Measurements from ENCODE around the gene NAXD. TPM values are rescaled to one million over a fixed set of nuclear protein-coding genes. Genes with fewer than 3 reads are reported as not detected.
"Not testable (repeated sequence)": the region's sequence is repeated elsewhere in the genome, so short reads cannot be mapped to it uniquely, and the experiment has no call there.

NAXD gene
- polyA plus RNA-seq, 1 donor = 37.0 TPM

DNA sequence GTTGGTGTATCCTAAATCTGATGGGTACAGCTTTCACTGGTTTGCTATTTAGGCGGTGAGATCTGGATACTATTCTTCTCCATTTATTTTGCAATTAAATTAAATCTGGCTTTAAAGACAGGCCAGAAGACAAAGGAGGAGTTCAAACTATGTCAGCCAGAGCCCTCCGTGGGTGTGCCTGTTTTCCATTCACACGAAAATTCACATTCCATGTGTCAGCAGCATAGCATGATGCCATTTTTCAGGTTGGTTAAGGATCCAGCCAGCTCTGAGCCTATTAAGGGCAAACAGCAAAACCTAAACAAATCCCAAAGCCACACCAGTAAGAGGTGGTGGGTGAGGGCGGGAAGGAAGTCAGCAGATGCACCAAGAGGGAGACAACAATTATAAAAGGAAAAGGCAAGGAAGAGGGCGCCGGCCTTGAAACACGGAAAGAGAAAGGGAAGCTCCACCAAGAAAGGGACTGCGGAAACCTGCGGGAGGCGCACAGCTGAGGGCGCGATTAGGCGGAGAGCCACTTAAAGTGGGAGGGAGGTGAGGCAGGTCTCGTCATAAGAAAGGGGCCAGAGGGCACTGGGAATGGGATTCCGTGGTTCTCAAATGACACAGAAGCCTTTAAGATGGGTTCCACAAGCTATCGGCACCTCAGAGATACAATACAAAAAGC, 47.6 kb downstream of the NAXD start:
- Histone ChIP-seq H3K4me1 (ENCODE audit: control insufficient read depth, insufficient read depth, low read length) (no peaks in the 10 kb centered on the region), H3K27ac (ENCODE audit: low read length) (no peak overlapping the region), H3K27me3 (ENCODE audit: control insufficient read depth, insufficient read depth, low read length) (no peaks in the 10 kb centered on the region), H3K9me3 (ENCODE audit: control insufficient read depth, low read depth, low read length) (peaks cover 10% of the 10 kb centered on the region), H3K4me3 (ENCODE audit: low read length) (no peak overlapping the region), H3K36me3 (ENCODE audit: control insufficient read depth, insufficient read depth, low read length) (peaks cover 79% of the 10 kb centered on the region)
- no peak for DNase-seq
- WGBS (ENCODE audit: insufficient coverage, low lambda C conversion rate) = 100% methylated on average over 2 of the region's 16 CpGs

DNA sequence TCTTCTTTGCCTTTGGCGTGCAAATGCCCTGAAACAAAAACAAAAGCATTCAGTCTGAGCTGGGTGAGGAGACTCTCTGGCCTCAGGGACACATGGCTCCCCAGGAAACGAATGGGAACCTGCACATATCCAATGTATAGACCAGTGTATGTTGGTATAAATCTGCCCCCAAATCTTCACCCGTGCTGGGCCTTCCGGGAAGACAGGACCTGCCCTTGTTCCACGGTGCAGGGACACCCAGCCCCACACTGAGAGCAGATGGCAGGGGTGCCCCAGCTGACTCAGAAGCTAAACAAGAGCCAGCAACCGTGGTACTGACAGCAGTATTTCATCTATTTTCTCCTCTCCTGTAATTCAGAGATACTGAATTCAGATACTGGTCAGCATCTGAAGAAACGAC, 48.1 kb downstream of the NAXD start:
- H3K36me3 ChIP-seq (ENCODE audit: control insufficient read depth, insufficient read depth, low read length) = peaks cover 79% of the 10 kb centered on the region

DNA sequence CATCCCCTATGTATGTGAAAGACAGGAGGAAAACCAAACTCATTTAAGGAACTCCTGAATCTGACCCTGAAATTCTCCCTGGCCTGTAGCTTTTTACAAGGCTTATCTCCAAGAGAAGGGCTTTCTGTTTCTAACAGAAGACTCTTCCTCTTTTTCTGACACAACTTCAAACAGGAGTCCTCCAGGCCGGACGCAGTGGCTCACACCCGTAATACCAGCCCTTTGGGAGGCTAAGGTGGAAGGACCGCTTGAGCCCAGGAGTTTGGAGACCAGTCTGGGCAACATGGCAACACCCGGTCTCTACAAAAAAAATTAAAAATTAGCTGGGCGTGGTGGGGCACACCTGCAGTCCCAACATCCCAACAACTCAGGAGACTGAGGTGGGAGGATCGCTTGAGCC, 48.7 kb downstream of the NAXD start:
- DNase-seq = no peak
- peaks cover 82% of the 10 kb centered on the region for H3K36me3 ChIP-seq (ENCODE audit: control insufficient read depth, insufficient read depth, low read length)
- H3K4me3 ChIP-seq (ENCODE audit: low read length) = no peak overlapping the region
- peaks cover 9% of the 10 kb centered on the region for H3K9me3 ChIP-seq (ENCODE audit: control insufficient read depth, low read depth, low read length)
- H3K27ac ChIP-seq (ENCODE audit: low read length) = no peak overlapping the region
- no peaks in the 10 kb centered on the region for H3K27me3 ChIP-seq (ENCODE audit: control insufficient read depth, insufficient read depth, low read length)
- no peaks in the 10 kb centered on the region for H3K4me1 ChIP-seq (ENCODE audit: control insufficient read depth, insufficient read depth, low read length)
- WGBS (ENCODE audit: insufficient coverage, low lambda C conversion rate) = no CpG with 5 or more reads among the region's 7 CpGs

More for the DNA sequence above, 48.1 kb downstream of the NAXD start:
- no CpG with 5 or more reads among the region's 7 CpGs for WGBS (ENCODE audit: insufficient coverage, low lambda C conversion rate)
- H3K27ac ChIP-seq (ENCODE audit: low read length) = no peak overlapping the region
- no peak overlapping the region for H3K4me3 ChIP-seq (ENCODE audit: low read length)
- H3K9me3 ChIP-seq (ENCODE audit: control insufficient read depth, low read depth, low read length) = peaks cover 10% of the 10 kb centered on the region
- no peak for DNase-seq
- H3K4me1 ChIP-seq (ENCODE audit: control insufficient read depth, insufficient read depth, low read length) = no peaks in the 10 kb centered on the region
- H3K27me3 ChIP-seq (ENCODE audit: control insufficient read depth, insufficient read depth, low read length) = no peaks in the 10 kb centered on the region

DNA sequence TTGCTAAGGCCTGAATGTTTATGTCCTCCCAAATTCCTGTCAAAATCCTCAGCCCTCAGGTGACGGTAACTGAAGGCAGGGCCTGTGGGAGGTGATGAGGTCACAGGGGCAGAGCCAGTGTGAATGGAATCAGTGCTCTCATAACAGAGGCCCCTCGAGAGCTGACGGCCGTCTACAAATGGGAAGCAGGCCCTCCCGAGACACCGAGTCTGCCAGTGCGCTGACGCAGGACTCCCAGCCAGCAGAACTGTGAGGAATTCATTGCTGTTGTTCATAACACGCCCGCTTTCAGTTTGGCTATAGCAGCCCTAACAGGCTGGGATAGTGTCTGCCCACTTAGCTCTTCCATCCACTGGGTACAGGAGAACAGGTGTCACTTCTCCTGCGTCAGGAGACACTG, 49.3 kb downstream of the NAXD start:
- WGBS (ENCODE audit: insufficient coverage, low lambda C conversion rate) = no CpG with 5 or more reads among the region's 11 CpGs
- no peak for DNase-seq
- H3K27ac ChIP-seq (ENCODE audit: low read length) = no peak overlapping the region

DNA sequence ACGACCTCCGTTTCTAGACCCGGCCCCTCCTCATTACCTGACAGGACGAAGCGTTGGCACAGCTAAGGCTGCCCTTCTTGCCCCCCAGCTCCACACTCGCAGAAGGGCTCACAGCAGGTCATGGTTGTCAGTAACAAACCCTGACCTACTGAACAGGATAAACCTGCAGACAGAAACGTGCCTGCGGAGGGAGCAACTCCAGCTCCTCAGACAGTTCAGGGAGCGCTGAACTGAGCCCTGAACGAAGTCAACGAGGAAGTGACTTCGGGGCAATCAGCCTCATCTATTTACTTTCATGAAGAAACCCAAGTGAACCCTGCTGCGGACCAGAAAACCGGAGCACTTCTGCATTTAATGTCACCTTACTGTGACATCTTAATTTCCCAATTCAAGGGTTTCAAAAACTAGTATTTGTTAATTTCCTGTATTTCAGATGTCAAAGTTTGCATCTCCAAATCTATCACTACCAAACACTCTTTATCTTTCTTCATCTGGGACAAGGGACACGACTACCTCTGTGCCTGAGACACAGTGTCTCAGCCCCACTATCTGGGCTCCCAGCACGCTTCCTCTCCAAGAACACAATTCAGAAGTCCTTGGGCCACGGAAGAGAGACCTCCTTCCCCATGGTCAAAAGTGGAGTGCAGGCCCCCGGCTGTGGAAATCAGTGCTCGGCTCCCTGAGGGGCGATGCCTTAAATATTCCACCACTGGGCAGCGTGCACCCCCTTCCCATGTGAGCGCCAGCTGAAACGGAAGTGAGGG, 50.3 kb downstream of the NAXD start:
- H3K4me3 ChIP-seq (ENCODE audit: low read length) = no peak overlapping the region
- H3K4me1 ChIP-seq (ENCODE audit: control insufficient read depth, insufficient read depth, low read length) = no peaks in the 10 kb centered on the region
- H3K36me3 ChIP-seq (ENCODE audit: control insufficient read depth, insufficient read depth, low read length) = peaks cover 80% of the 10 kb centered on the region
- no CpG with 5 or more reads among the region's 23 CpGs for whole genome bisulfite sequencing (ENCODE audit: insufficient coverage, low lambda C conversion rate)
- no peak for DNase-seq
- peaks cover 5% of the 10 kb centered on the region for H3K9me3 ChIP-seq (ENCODE audit: control insufficient read depth, low read depth, low read length)
- no peak overlapping the region for H3K27ac ChIP-seq (ENCODE audit: low read length)
- H3K27me3 ChIP-seq (ENCODE audit: control insufficient read depth, insufficient read depth, low read length) = no peaks in the 10 kb centered on the region

More for the DNA sequence above, 49.3 kb downstream of the NAXD start:
- Histone ChIP-seq H3K9me3 (ENCODE audit: control insufficient read depth, low read depth, low read length) (peaks cover 5% of the 10 kb centered on the region), H3K27me3 (ENCODE audit: control insufficient read depth, insufficient read depth, low read length) (no peaks in the 10 kb centered on the region), H3K36me3 (ENCODE audit: control insufficient read depth, insufficient read depth, low read length) (peaks cover 82% of the 10 kb centered on the region), H3K4me3 (ENCODE audit: low read length) (no peak overlapping the region), H3K4me1 (ENCODE audit: control insufficient read depth, insufficient read depth, low read length) (no peaks in the 10 kb centered on the region)

DNA sequence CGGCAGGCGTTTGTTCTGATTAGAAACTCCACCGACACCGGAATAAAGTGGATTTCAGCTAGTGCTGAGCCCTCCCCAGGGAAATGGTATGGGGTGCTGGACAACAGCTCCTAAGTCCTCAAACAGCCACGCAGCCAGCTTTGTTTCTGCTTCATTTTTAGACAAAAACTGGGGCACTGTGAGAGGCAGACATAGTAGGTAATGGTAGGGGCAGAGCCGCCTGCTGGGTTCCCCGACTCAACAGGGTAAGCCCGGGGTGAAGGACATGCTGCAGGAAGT, 50.8 kb downstream of the NAXD start:
- Histone ChIP-seq H3K4me3 (ENCODE audit: low read length) (no peak overlapping the region), H3K27ac (ENCODE audit: low read length) (no peak overlapping the region), H3K9me3 (ENCODE audit: control insufficient read depth, low read depth, low read length) (peaks cover 5% of the 10 kb centered on the region), H3K27me3 (ENCODE audit: control insufficient read depth, insufficient read depth, low read length) (no peaks in the 10 kb centered on the region), H3K36me3 (ENCODE audit: control insufficient read depth, insufficient read depth, low read length) (peaks cover 77% of the 10 kb centered on the region), H3K4me1 (ENCODE audit: control insufficient read depth, insufficient read depth, low read length) (no peaks in the 10 kb centered on the region)
- WGBS (ENCODE audit: insufficient coverage, low lambda C conversion rate) = no CpG with 5 or more reads among the region's 8 CpGs
- no peak for DNase-seq

DNA sequence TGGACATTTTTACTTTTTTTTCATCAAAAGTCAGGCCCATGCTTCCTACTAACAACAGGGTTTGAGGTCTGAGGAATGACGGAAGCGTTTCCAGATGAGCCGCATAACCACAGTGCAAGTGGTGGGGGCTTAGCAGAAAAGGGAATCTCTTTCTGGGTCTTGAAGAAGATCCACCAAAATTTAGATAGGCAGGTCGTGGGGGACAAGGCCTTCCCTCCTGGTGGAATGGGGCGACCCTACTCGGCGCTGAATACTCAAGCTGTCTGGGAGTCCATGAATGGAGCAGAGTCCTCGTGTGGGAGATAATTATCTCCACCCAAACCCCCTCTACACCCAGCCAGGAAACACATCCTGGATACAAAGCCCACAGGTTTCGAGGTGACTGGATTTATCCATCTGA, 53.7 kb downstream of the NAXD start:
- Histone ChIP-seq H3K27me3 (ENCODE audit: control insufficient read depth, insufficient read depth, low read length) (no peaks in the 10 kb centered on the region), H3K36me3 (ENCODE audit: control insufficient read depth, insufficient read depth, low read length) (peaks cover 48% of the 10 kb centered on the region), H3K27ac (ENCODE audit: low read length) (no peak overlapping the region), H3K4me3 (ENCODE audit: low read length) (no peak overlapping the region), H3K4me1 (ENCODE audit: control insufficient read depth, insufficient read depth, low read length) (no peaks in the 10 kb centered on the region), H3K9me3 (ENCODE audit: control insufficient read depth, low read depth, low read length) (no peaks in the 10 kb centered on the region)
- WGBS (ENCODE audit: insufficient coverage, low lambda C conversion rate) = 100% methylated on average over 2 of the region's 9 CpGs
- DNase-seq = no peak

DNA sequence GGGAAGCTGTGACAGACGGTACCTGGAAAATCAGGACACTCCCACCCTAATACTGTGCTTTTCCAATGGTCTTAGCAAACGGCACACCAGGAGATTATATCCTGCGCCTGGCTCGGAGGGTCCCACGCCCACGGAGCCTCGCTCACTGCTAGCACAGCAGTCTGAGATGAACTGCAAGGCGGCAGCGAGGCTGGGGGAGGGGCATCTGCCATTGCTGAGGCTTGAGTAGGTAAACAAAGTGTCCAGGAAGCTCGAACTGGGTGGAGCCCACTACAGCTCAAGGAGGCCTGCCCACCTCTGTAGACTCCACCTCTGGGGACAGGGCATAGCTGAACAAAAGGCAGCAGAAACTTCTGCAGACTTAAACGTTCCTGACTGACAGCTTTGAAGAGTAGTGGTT, 54.5 kb downstream of the NAXD start:
- not testable (repeated sequence) for H3K4me3 ChIP-seq (ENCODE audit: low read length); H3K4me1 ChIP-seq (ENCODE audit: control insufficient read depth, insufficient read depth, low read length); DNase-seq; H3K9me3 ChIP-seq (ENCODE audit: control insufficient read depth, low read depth, low read length); H3K27me3 ChIP-seq (ENCODE audit: control insufficient read depth, insufficient read depth, low read length); H3K27ac ChIP-seq (ENCODE audit: low read length)
- peaks cover 42% of the 10 kb centered on the region for H3K36me3 ChIP-seq (ENCODE audit: control insufficient read depth, insufficient read depth, low read length)
- no CpG with 5 or more reads among the region's 11 CpGs for WGBS (ENCODE audit: insufficient coverage, low lambda C conversion rate)

DNA sequence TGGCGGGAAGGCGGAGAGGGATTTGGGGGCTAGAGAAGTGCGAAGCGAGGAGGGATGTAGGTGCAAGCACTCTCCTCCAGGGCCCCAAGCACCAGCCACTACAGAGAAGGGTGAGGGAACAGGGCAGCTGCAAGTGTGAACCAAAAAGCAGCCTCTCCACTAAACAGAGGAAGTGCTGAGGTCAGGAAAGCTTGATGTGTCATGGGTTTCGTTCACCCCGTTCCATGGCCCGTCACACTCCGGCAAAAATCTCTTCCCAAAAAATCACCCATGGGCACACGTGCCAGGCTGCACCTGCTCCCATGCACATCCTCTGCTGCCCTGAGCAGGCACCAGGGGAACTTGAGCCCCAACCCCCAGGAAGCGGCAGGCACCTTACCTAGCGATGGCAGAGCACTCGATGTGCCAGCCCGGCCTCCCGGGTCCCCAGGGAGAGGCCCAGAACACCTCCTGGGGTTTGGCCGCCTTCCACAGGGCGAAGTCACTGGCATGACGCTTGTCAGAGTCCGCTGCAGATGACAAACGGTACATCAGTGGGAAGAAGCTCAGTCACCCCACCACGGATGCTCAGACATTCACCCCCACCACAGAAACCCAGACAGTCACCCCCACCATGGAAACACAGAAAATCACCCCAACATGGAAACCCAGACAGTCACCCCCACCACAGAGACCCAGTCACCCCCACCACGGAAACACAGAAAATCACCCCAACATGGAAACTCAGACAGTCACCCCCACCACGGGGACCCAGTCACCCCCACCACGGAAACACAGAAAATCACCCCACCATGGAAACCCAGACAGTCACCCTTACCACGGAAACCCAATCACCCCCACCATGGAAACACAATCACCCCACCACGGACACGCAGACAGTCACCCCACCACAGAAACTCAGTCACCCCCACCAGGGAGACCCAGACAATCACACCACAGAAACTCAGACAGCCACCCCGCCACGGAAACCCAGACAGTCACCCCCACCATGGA, 61.5 kb downstream of the NAXD start:
- no peak for DNase-seq
- Histone ChIP-seq H3K27me3 (ENCODE audit: control insufficient read depth, insufficient read depth, low read length) (no peaks in the 10 kb centered on the region), H3K4me3 (ENCODE audit: low read length) (no peak overlapping the region), H3K4me1 (ENCODE audit: control insufficient read depth, insufficient read depth, low read length) (no peaks in the 10 kb centered on the region), H3K27ac (ENCODE audit: low read length) (no peak overlapping the region), H3K9me3 (ENCODE audit: control insufficient read depth, low read depth, low read length) (no peaks in the 10 kb centered on the region), H3K36me3 (ENCODE audit: control insufficient read depth, insufficient read depth, low read length) (peaks cover 50% of the 10 kb centered on the region)
- no CpG with 5 or more reads among the region's 28 CpGs for WGBS (ENCODE audit: insufficient coverage, low lambda C conversion rate)

DNA sequence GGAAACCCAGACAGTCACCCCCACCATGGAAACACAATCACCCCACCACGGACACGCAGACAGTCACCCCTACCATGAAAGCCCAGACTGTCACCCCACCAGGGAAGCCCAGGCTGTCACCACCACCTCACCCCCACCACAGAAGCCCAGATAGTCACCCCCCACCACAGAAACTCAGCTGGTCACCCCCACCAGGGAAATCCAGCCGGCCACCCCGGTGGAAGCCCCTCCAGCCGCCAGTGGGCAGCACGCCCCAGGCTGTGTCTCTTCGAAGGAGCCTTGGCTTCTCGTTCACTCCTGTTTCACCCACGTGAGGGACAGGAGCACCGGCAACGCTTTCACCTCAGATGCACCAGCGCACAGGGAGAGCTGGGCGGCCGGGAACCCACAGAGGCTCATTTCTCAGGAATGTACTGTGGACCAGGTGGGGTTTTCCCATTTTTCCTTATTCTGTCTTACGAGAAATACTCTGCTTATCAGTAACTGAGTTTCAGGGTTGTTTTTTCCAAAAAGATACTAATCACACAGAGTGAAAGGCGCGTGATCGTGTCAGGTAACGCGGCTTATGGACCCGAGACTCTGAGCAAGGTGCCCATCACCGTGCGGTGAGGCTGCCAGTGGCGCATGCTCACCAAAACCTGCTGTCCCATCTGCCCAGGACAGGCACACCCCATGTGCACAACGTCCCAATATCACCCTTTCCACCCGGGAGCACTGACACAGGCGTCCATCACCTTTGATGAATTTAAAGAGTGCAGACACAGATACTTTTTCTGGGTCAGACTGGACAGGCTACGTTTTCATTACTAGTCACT, 62.6 kb downstream of the NAXD start:
- no CpG with 5 or more reads among the region's 28 CpGs for WGBS (ENCODE audit: insufficient coverage, low lambda C conversion rate)
- no peaks in the 10 kb centered on the region for H3K4me1 ChIP-seq (ENCODE audit: control insufficient read depth, insufficient read depth, low read length)
- DNase-seq = no peak
- H3K27ac ChIP-seq (ENCODE audit: low read length) = no peak overlapping the region
- H3K36me3 ChIP-seq (ENCODE audit: control insufficient read depth, insufficient read depth, low read length) = peaks cover 59% of the 10 kb centered on the region
- no peak overlapping the region for H3K4me3 ChIP-seq (ENCODE audit: low read length)
- H3K27me3 ChIP-seq (ENCODE audit: control insufficient read depth, insufficient read depth, low read length) = no peaks in the 10 kb centered on the region
- no peaks in the 10 kb centered on the region for H3K9me3 ChIP-seq (ENCODE audit: control insufficient read depth, low read depth, low read length)
